ENCODE measurements around the gene AQP3. TPM values are rescaled to one million over a fixed set of nuclear protein-coding genes. Genes with fewer than 3 reads are reported as not detected.

Gene AQP3
- total RNA-seq, 3 donors from 2014 or later, result 19.0 to 47.9 (median 45.1) TPM

DNA sequence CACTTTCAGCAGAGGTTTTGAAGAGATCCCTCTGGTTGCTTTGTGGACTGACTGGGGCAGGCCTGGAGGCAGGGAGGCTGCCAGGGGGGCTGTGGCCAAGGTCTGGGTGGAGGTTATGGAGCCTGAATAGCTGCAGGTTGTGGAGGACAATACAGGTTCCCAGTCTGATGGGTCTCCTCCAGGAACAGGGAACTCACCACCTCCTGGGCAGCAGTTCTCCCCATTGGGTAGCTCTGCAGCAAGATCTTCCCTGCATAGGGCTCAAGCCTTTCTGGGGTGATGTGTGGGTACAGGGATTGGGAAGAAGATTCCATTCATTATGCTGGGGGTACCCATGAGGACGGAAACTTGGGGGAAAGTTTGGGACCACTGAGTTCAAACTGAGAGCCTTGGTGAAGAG lies 6.8 kb downstream of the AQP3 start:
- TF ChIP-seq, protein P1, sequence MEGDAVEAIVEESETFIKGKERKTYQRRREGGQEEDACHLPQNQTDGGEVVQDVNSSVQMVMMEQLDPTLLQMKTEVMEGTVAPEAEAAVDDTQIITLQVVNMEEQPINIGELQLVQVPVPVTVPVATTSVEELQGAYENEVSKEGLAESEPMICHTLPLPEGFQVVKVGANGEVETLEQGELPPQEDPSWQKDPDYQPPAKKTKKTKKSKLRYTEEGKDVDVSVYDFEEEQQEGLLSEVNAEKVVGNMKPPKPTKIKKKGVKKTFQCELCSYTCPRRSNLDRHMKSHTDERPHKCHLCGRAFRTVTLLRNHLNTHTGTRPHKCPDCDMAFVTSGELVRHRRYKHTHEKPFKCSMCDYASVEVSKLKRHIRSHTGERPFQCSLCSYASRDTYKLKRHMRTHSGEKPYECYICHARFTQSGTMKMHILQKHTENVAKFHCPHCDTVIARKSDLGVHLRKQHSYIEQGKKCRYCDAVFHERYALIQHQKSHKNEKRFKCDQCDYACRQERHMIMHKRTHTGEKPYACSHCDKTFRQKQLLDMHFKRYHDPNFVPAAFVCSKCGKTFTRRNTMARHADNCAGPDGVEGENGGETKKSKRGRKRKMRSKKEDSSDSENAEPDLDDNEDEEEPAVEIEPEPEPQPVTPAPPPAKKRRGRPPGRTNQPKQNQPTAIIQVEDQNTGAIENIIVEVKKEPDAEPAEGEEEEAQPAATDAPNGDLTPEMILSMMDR (IDR thresholded peaks at IDR 0.05), result no peak
- no peak for TF ChIP-seq POLR2AphosphoS5 (IDR thresholded peaks at IDR 0.05)
- no peak for TF ChIP-seq POLR2A (IDR thresholded peaks at IDR 0.05)
- H3K9me3 ChIP-seq, result no peaks in the 10 kb centered on the region
- H3K27me3 ChIP-seq, result no peaks in the 10 kb centered on the region
- H3K36me3 ChIP-seq, result no peaks in the 10 kb centered on the region
- peaks cover 0 to 11% of the 10 kb centered on the region in 2 donors for H3K4me1 ChIP-seq
- intact Hi-C loops (cut with DNase I; ENCODE audit: low total_unique reads), result no loop called here
- H3K27ac ChIP-seq, result no peak overlapping the region
- no peak overlapping the region for H3K4me3 ChIP-seq
- DNase-seq (ENCODE audit: low spot score in 2 of 2), result no peak

DNA sequence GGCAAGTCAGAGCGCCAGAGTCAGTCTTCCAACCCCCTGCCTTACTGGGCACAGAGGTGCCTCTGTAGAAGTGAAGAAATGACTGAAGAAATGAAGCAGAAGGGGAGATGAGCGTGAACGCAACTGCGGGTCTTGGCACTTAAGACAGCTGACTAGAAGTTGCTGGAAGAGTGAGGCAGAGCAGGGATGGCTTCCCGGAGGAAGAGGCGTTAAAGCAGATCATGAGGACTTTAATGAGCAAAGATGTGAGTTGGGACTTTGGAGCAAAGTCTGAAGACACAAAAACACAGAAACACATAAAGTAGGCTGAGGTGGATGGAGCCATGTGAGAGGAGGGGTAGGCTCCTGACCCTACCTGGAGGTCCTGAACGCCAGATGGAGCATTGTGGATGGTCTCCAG lies 7.2 kb downstream of the AQP3 start:
- H3K9me3 ChIP-seq, result no peaks in the 10 kb centered on the region
- TF ChIP-seq POLR2A (IDR thresholded peaks at IDR 0.05) (no peak), POLR2AphosphoS5 (IDR thresholded peaks at IDR 0.05) (no peak)
- TF ChIP-seq, protein P1 (IDR thresholded peaks at IDR 0.05), result no peak
- no peak for DNase-seq (ENCODE audit: low spot score in 2 of 2)
- no peaks in the 10 kb centered on the region for H3K27me3 ChIP-seq
- H3K4me3 ChIP-seq, result no peak overlapping the region
- no peak overlapping the region for H3K27ac ChIP-seq
- H3K4me1 ChIP-seq, result peaks cover 0 to 7% of the 10 kb centered on the region in 2 donors
- intact Hi-C loops (cut with DNase I; ENCODE audit: low total_unique reads), result no loop called here
- H3K36me3 ChIP-seq, result no peaks in the 10 kb centered on the region

DNA sequence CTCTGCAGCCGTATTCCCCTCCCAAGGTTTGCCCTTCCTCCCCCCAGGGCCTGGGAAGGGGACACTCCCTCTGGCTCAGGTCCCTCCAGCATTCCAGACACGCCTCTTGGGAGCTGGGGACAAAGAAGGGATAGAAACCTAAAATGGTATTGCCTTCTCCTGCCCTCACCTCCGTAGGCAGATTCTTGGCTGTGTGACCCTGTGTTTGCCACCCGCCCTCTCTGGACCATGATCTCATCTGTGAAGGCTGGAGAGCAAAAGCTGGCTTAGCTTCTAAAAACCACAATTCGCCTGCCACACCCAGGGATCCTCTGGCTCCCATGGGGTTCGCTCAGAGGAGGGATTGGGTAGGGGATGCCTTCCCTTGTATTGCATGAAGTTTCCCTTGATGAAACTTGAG lies 7.7 kb downstream of the AQP3 start:
- Histone ChIP-seq H3K27ac (no peak overlapping the region), H3K36me3 (no peaks in the 10 kb centered on the region), H3K4me1 (peaks cover 0 to 4% of the 10 kb centered on the region in 2 donors), H3K4me3 (no peak overlapping the region), H3K9me3 (no peaks in the 10 kb centered on the region), H3K27me3 (no peaks in the 10 kb centered on the region)
- DNase-seq (ENCODE audit: low spot score in 2 of 2), result no peak
- intact Hi-C loops (cut with DNase I; ENCODE audit: low total_unique reads), result loop anchor here (5.0 kb wide), 1 partner anchor 398 kb away; no protein-coding TSS in a partner anchor
- no peak for TF ChIP-seq POLR2AphosphoS5 (IDR thresholded peaks at IDR 0.05)
- TF ChIP-seq, protein P1 (IDR thresholded peaks at IDR 0.05), result no peak
- no peak for TF ChIP-seq POLR2A (IDR thresholded peaks at IDR 0.05)

DNA sequence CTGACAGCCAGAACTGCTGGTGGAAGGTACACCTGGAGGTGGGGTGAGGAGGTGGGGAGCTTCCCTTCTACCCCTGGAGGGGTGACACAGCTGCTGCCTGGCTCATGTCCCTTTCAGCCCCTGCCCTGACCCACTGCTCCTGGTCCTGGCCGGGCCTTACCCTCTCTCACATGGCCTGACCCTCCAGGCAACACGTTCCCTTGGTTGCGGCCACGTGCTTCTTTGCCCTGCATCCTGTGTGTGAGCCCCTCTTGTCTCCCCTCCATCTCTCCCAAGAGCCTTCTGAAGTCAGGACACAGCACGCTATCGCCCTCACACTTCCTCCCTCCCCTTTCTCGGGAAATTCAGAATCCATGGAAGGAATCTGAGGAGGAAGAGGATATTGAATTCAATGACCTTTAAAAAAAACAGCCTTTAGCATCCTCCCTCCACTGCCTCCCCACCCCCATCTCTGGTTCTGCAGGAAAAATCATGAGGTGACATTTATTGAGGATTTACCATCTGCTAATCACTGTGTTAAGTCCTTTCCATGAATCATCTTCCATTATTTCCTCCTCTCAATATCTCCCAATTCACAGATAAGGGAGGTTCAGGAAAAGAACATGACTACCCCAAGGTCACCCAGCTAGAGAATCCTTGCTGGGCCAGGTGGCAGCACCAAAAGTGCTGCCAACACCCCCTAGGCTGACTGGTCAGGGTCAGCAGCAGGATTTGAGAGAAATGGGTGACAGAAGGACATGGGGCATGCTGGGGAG lies 8.3 kb downstream of the AQP3 start:
- TF ChIP-seq POLR2AphosphoS5 (IDR thresholded peaks at IDR 0.05), result no peak
- no peak for TF ChIP-seq POLR2A (IDR thresholded peaks at IDR 0.05)
- TF ChIP-seq, protein P1 (IDR thresholded peaks at IDR 0.05), result no peak
- DNase-seq (ENCODE audit: low spot score in 2 of 2), result no peak

DNA sequence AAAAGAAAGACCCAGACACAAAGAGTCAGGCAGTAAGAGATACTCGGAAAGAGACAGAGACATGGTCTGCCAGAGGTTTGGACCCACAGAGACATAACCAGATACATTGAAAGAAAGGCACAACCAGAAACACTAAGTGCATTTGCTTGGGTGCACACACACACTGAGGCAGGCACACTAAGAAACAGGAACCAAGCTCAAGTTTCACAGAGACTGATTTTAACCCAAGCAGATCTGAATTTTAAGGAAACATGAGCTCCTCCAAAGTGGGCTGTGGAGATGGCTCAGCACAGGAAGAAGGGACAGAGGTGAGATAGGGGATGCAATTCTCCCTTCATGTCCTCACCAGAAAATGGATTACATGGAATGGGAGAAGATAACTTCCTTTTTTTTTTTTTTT lies 9.5 kb downstream of the AQP3 start:
- H3K27ac ChIP-seq, result no peak overlapping the region
- no peak overlapping the region for H3K4me3 ChIP-seq
- H3K9me3 ChIP-seq, result no peaks in the 10 kb centered on the region
- TF ChIP-seq, protein P1 (IDR thresholded peaks at IDR 0.05), result no peak
- TF ChIP-seq POLR2AphosphoS5 (IDR thresholded peaks at IDR 0.05) (no peak), POLR2A (IDR thresholded peaks at IDR 0.05) (no peak)
- intact Hi-C loops (cut with DNase I; ENCODE audit: low total_unique reads), result loop anchor here (5.0 kb wide), 1 partner anchor 399 kb away; no protein-coding TSS in a partner anchor
- DNase-seq (ENCODE audit: low spot score in 2 of 2), result no peak
- H3K27me3 ChIP-seq, result no peaks in the 10 kb centered on the region
- no peaks in the 10 kb centered on the region for H3K36me3 ChIP-seq
- peaks cover 0 to 4% of the 10 kb centered on the region in 2 donors for H3K4me1 ChIP-seq

More for the DNA sequence above, 8.3 kb downstream of the AQP3 start:
- Histone ChIP-seq H3K27me3 (no peaks in the 10 kb centered on the region), H3K4me1 (peaks cover 0 to 4% of the 10 kb centered on the region in 2 donors), H3K36me3 (no peaks in the 10 kb centered on the region), H3K9me3 (no peaks in the 10 kb centered on the region), H3K4me3 (no peak overlapping the region), H3K27ac (no peak overlapping the region)
- intact Hi-C loops (cut with DNase I; ENCODE audit: low total_unique reads), result loop anchor here (5.0 kb wide), 1 partner anchor 398 kb away; no protein-coding TSS in a partner anchor
